Transverse colon (tissue), 4 donors: ENCODE measurements around the gene MAX. TPM values are rescaled to one million over a fixed set of nuclear protein-coding genes. Genes with fewer than 3 reads are reported as not detected.

ENCODE experiments used
- DNase-seq: peaks from one replicate; pipeline ENCODE4 v3.0.0-alpha.2; 2019
- H3K27ac ChIP-seq, 4 donors: fragments of 200-600 bp; sonication (generic); 2 replicates each; pipeline ENCODE4 v1.5.1; 2016 to 2018; ENCODE audit warnings: inconsistent platforms in 4 of 4
- H3K27me3 ChIP-seq: fragments of 200-600 bp; sonication (generic); 2 replicates; pipeline ENCODE4 v1.5.1; 2017; ENCODE audit warnings: inconsistent platforms
- H3K36me3 ChIP-seq, 4 donors: fragments of 200-600 bp; sonication (generic); 2 replicates each; pipeline ENCODE4 v1.5.1; 2017 to 2019; ENCODE audit warnings: inconsistent platforms in 4 of 4
- H3K4me1 ChIP-seq, 4 donors: fragments of 200-600 bp; sonication (generic); 2 replicates each; pipeline ENCODE4 v1.5.1; 2017 to 2020; ENCODE audit warnings: inconsistent platforms in 4 of 4
- H3K4me3 ChIP-seq, 4 donors: fragments of 200-600 bp; sonication (generic); 1 replicate in 1 of 4; 2 replicates in 3 of 4; pipeline versions ENCODE4 v1.5.1 to v1.6.1; 2017 to 2019; ENCODE audit warnings: inconsistent platforms in 4 of 4
- H3K9me3 ChIP-seq, 2 donors: fragments of 200-600 bp; sonication (generic); 2 replicates each; pipeline ENCODE4 v1.5.1; 2017 to 2019; ENCODE audit warnings: inconsistent platforms in 2 of 2
- EP300 ChIP-seq: sonication (generic); formaldehyde crosslinking; IDR thresholded peaks from one replicate; pipeline ENCODE4 v1.6.1; 2017; ENCODE audit warnings: antibody characterized with exemption, low read depth
- POLR2A ChIP-seq: fragments of 450-650 bp; IDR thresholded peaks from one replicate; pipeline ENCODE4 v1.6.1; 2016; ENCODE audit warnings: antibody characterized with exemption, mild to moderate bottlenecking, moderate library complexity
- POLR2AphosphoS5 ChIP-seq, 3 donors: sonication (generic); formaldehyde crosslinking; IDR thresholded peaks; one replicate each; pipeline ENCODE4 v1.6.1; 2016; ENCODE audit warnings: antibody characterized with exemption in 3 of 3
- WGBS, 2 donors: methylation state at CpG; one replicate each; pipeline ENCODE4 v1.1.5; 2018; ENCODE audit warnings: low coverage in 1 of 2; 5-methylcytosine and 5-hydroxymethylcytosine counted together
- in situ Hi-C, 4 donors: fragments of 200-750 bp; cut with MboI; loops; one replicate each; pipeline versions ENCODE4 v1.15.0 to v1.15.1; 2017; ENCODE audit warnings: low sequenced_read_pairs in 3 of 4, low pct_ligation_motif_present in 1 of 4, low pct_unique_long_range_greater_than_20kb in 1 of 4
- intact Hi-C: fragments of 100-400 bp; cut with DNase I; formaldehyde crosslinking; loops from one replicate; pipeline ENCODE4 v1.15.1; 2023; ENCODE audit warnings: low total_unique reads
- total RNA-seq, 4 donors: library from RNA; depleted of rRNA; stranded (reverse); fragments of >200 nt; gene quantifications; one replicate each; pipeline ENCODE4 v1.1.0, GENCODE V29; 2016
- TF ChIP-seq, protein P1 (sequence below), 5 experiments: fragments of 200-600 bp in 3 of 5; fragments of 450-650 bp in 2 of 5; sonication (generic) in 3 of 5; IDR thresholded peaks; 1 replicate in 2 of 5; 2 replicates in 3 of 5; pipeline ENCODE4 v1.5.1; 2016 to 2017; ENCODE audit warnings: antibody characterized with exemption in 5 of 5, inconsistent platforms in 3 of 5, mild to moderate bottlenecking in 2 of 5, moderate library complexity in 1 of 5

Gene MAX
- total RNA-seq, 4 donors from 2014 or later = 35.8 to 139 (median 87.0) TPM

DNA sequence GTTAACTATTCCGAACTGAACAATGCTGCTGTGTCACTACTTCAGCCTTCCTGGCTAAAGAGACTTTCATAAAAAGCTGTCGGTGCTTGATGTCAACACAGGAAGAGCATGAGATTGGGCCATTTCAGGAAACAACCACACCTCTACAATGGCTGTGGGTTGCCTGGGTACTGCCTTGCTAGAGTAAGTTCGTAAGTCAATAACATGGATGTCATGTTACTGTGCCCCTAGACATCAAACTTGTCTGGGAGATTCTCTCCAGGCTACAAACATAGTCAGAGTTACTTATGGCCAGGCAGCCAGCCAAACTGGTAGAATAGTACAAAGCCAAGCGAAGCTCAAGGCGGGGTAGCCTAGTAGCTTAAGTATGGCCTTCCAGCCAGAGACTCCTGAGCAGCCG, 23.1 kb downstream of the MAX start:
- Histone ChIP-seq H3K36me3 (peaks cover 0 to 19% (median 7%) of the 10 kb centered on the region in 4 donors), H3K9me3 (no peaks in the 10 kb centered on the region), H3K27me3 (no peaks in the 10 kb centered on the region), H3K4me1 (peaks cover 25 to 71% (median 37%) of the 10 kb centered on the region in 4 donors), H3K27ac (peak overlapping the region; percentile 34 to 81 (median 63)), H3K4me3 (no peak overlapping the region)
- no peak for DNase-seq
- in situ Hi-C loops = no loop called here
- WGBS, 2 donors = 44 to 80% methylated on average over 3 to 6 of the region's 6 CpGs
- intact Hi-C loops = no loop called here
- TF ChIP-seq EP300 (no peak), POLR2AphosphoS5 (IDR thresholded peaks at IDR 0.05) (peak in 1 of 3 donors; percentile 53)
- TF ChIP-seq, protein P1, sequence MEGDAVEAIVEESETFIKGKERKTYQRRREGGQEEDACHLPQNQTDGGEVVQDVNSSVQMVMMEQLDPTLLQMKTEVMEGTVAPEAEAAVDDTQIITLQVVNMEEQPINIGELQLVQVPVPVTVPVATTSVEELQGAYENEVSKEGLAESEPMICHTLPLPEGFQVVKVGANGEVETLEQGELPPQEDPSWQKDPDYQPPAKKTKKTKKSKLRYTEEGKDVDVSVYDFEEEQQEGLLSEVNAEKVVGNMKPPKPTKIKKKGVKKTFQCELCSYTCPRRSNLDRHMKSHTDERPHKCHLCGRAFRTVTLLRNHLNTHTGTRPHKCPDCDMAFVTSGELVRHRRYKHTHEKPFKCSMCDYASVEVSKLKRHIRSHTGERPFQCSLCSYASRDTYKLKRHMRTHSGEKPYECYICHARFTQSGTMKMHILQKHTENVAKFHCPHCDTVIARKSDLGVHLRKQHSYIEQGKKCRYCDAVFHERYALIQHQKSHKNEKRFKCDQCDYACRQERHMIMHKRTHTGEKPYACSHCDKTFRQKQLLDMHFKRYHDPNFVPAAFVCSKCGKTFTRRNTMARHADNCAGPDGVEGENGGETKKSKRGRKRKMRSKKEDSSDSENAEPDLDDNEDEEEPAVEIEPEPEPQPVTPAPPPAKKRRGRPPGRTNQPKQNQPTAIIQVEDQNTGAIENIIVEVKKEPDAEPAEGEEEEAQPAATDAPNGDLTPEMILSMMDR (IDR thresholded peaks at IDR 0.05) = no peak

DNA sequence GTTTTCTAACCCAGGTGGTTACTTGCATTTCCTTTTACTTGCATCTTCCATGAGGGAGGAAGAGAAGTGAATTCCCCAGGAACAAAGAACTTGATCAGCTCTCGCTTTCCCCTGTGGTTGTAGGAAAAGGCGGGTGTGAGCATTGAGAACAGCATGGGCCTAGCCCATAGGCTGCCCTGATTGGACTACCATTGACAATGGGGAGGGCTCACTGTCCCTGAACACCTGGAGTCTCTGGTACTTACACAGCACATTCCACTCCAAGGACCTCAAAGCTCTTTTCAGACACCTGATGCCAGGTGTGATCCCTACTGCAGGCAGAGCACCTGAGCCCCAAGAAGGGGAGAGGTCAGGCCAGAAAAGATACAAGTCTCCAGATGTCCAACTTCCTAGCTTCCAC, 25.0 kb downstream of the MAX start:
- H3K9me3 ChIP-seq = no peaks in the 10 kb centered on the region
- intact Hi-C loops (no loop called here), in situ Hi-C loops (no loop called here)
- H3K4me3 ChIP-seq = no peak overlapping the region
- no peak for DNase-seq
- no peak for TF ChIP-seq EP300
- no peak overlapping the region for H3K27ac ChIP-seq
- WGBS, 2 donors = 100% methylated on average over 2 of the region's 2 CpGs; no CpG with 5 or more reads in 1 of the 2 donors
- peaks cover 29 to 71% (median 50%) of the 10 kb centered on the region in 4 donors for H3K4me1 ChIP-seq
- no peaks in the 10 kb centered on the region for H3K27me3 ChIP-seq
- H3K36me3 ChIP-seq = peaks cover 0 to 19% (median 7%) of the 10 kb centered on the region in 4 donors

DNA sequence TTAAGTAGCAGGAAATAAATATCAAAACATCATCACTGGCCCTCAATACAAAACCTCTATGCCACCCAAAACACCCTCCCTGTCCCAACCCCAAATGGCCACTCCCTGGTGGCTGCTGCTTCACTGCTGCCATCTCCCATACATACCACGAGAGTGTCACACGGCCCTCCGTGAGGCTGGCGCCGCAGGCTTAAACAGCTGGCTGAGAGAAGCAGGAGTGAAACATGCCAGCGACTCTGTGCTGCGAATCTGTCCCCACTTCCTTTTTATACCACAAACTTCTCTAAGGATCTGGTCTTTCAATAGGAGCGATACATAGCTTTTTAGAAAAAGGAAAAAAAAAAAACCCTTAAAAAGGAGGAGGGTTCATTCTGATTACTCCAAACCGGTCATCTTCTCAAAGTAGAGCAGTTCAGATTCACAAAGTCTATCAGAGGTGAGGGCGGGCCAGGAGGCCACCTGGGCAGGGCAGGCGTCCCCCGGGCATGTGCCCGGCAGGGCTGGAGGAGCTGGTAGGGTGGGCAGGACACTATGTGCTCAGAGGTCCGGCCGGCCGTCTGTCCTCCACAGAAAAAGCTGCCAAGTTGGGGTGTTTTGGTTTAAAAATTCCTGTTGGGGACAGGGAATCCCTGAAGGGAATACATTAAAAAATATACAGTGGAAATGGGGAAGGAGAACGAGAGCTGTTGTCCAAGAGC, 26.5 kb downstream of the MAX start:
- intact Hi-C loops (no loop called here), in situ Hi-C loops (no loop called here)
- TF ChIP-seq, protein P1 (IDR thresholded peaks at IDR 0.05) = no peak
- no peak for TF ChIP-seq POLR2AphosphoS5 (IDR thresholded peaks at IDR 0.05)
- TF ChIP-seq EP300 = no peak
- TF ChIP-seq POLR2A = no peak
- no peak for DNase-seq
- Histone ChIP-seq H3K4me1 (peaks cover 23 to 71% (median 45%) of the 10 kb centered on the region in 4 donors), H3K9me3 (no peaks in the 10 kb centered on the region), H3K27me3 (no peaks in the 10 kb centered on the region), H3K27ac (peak overlapping the region in 1 of 4 donors; percentile 75), H3K36me3 (peaks cover 0 to 19% (median 7%) of the 10 kb centered on the region in 4 donors), H3K4me3 (no peak overlapping the region)
- WGBS, 2 donors = 77 to 85% methylated on average over 10 to 17 of the region's 17 CpGs

DNA sequence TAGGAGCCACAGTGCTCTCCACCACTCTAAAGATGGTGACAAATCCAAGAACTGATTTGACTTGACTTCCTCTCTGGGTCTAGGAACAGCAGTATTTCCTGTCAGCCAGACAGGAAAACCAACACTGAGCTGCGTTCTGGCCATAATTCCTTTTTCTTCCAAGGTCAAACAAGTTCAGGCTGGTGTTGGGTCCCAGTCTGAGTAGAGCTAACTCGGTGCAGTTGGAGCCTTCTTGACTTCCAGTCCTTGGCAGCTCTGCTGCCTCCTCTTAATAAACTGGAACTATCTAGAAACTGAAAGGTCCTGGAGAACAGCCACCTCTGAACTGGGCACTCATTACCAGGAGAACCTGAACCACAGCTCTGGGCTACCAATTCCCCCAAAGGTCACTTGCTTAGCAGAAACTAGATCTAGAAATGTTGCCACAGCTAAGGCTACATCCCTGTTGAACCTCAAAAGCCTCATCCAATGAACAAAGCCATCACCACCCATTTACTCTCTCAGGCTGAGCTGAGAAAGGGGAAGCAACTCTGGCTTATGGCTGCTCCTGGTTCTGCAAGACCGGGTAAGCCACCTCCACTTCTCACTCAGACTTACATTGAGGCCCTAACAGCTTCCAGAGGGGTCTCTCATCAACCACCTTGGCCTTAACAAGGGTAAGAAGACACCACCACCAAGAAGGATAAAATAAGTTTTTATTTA, 27.7 kb downstream of the MAX start:
- H3K4me3 ChIP-seq = no peak overlapping the region
- intact Hi-C loops (no loop called here), in situ Hi-C loops (no loop called here)
- H3K27me3 ChIP-seq = no peaks in the 10 kb centered on the region
- peak overlapping the region; percentile 75 for H3K27ac ChIP-seq
- 60% methylated on average over 3 of the region's 3 CpGs; no CpG with 5 or more reads in 1 of the 2 donors for WGBS, 2 donors
- no peak for DNase-seq
- TF ChIP-seq, protein P1 (IDR thresholded peaks at IDR 0.05) = no peak
- TF ChIP-seq POLR2A (no peak), POLR2AphosphoS5 (IDR thresholded peaks at IDR 0.05) (no peak), EP300 (no peak)
- no peaks in the 10 kb centered on the region for H3K9me3 ChIP-seq
- H3K4me1 ChIP-seq = peaks cover 27 to 71% (median 48%) of the 10 kb centered on the region in 4 donors
- peaks cover 0 to 19% (median 7%) of the 10 kb centered on the region in 4 donors for H3K36me3 ChIP-seq
